ENCODE measurements around the gene PGLYRP3.

The PGLYRP3 gene, protein sequence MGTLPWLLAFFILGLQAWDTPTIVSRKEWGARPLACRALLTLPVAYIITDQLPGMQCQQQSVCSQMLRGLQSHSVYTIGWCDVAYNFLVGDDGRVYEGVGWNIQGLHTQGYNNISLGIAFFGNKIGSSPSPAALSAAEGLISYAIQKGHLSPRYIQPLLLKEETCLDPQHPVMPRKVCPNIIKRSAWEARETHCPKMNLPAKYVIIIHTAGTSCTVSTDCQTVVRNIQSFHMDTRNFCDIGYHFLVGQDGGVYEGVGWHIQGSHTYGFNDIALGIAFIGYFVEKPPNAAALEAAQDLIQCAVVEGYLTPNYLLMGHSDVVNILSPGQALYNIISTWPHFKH

DNA sequence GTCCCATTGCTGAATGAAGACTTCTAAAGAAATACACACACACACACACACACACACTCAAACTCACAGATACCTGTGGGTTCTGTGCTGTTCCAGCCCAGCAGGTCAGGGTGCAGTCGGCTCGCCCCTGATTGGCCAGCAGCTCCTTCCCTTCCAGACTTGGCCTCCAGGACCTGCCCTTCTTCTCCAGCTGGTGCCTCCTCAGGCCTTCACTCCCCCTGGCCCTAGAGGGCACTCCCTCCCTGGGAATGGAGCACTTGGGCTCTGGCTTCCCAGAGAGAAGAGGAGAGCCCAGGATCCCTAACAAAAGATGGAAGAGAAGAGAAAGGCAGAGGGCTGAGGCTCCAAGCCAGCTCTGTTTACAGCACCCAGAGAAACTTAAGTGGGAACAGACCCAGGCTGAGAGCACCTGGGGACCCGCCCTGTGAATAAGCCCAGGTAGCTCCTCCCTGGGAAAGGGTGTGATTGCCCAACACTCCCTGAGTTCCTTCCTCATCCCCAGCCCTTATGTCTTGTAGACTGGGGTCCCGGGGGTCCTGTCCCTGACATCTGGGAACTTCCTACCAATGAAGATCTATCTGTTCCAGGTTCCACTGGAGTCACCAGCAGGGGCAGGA lies at the start of gene PGLYRP3:
PGLYRP3 (minus strand) TSS at position 383 of the 617 bp plus-strand sequence. CDS start 2,287 bp downstream, outside the sequence.
- TF ChIP-seq, protein P1, sequence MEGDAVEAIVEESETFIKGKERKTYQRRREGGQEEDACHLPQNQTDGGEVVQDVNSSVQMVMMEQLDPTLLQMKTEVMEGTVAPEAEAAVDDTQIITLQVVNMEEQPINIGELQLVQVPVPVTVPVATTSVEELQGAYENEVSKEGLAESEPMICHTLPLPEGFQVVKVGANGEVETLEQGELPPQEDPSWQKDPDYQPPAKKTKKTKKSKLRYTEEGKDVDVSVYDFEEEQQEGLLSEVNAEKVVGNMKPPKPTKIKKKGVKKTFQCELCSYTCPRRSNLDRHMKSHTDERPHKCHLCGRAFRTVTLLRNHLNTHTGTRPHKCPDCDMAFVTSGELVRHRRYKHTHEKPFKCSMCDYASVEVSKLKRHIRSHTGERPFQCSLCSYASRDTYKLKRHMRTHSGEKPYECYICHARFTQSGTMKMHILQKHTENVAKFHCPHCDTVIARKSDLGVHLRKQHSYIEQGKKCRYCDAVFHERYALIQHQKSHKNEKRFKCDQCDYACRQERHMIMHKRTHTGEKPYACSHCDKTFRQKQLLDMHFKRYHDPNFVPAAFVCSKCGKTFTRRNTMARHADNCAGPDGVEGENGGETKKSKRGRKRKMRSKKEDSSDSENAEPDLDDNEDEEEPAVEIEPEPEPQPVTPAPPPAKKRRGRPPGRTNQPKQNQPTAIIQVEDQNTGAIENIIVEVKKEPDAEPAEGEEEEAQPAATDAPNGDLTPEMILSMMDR (IDR thresholded peaks at IDR 0.05), result no peak

DNA sequence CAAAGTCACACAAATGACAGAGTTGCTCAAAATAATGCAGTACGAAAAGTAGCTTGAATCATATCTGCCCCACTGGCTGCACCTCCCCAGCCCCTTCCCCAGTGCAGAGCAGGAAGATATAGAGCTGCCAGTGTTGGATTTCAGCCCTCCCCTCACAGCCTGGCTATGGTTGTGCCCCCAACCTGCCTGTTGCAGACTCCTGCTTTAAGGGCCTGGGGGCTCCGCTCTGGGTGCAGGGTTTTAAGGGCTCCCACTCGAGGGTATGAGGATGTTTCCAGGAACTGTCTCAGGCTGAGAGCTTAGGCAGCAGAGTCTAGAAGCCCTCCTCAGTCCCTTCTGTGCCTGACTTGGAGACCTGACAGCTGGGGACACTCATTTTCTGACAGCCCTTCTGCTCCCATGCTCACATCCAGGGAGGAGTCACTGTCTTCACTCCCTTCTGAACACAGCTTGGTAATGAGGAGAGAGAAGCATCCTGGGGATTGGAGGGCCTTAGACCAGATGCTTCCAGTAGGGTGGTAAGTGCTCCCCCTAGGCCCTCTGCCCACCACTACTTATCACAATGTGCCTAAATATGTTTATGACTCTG lies 49.5 kb upstream of the PGLYRP3 start:
- TF ChIP-seq, protein P1 (IDR thresholded peaks at IDR 0.05), result no peak

DNA sequence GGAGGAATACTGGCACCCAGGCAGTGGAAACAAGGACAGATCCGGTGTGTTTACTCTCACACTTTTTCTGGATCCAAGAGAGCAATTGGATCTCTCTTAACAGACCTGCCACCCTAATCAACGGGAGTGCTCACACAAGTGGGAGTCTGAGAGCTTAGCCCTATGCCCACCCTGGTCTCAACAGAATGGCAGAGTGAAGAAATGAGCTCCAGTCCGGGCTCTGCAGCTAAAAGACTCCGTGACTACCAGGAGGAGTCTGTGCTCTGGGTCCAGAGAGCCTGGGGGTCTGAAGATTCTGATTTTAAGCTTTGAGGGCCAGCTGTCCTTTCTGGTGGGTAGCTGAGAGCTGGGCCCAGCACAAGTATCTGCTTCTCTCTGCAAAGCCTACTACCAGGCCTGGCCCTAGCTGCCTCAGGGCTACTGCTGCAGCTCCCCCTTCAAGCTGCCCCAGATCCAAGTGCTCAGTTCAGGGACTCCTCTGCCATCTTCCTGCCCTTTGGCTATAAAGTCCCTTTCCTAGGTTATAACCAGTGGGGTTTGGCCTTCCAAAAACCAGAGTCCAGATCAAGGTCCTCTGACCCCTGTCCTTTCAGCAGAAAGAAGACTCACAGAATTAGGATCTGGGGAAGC lies 48.8 kb upstream of the PGLYRP3 start:
- TF ChIP-seq, protein P1 (IDR thresholded peaks at IDR 0.05), result no peak

DNA sequence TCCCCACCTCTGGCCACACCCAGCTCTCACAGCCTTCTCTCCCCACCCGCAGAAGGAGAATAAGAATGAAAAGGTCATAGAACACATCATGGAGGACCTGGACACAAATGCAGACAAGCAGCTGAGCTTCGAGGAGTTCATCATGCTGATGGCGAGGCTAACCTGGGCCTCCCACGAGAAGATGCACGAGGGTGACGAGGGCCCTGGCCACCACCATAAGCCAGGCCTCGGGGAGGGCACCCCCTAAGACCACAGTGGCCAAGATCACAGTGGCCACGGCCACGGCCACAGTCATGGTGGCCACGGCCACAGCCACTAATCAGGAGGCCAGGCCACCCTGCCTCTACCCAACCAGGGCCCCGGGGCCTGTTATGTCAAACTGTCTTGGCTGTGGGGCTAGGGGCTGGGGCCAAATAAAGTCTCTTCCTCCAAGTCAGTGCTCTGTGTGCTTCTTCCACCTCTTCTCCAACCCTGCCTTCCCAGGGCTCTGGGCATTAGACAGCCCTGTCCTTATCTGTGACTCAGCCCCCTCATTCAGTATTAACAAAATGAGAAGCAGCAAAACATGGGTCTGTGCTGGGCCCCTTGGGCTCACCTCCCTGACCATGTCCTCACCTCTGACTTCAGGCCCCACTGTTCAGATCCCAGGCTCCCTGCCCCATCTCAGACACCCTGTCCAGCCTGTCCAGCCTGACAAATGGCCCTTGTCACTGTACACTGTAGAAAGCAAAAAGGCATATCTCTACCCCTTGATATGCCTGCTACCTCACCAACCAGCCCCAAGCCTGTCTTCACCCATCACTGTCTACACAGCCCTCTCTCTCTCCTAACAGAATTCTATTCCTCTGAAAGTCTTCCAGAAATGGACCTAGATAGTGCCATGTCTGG lies 48.1 kb upstream of the PGLYRP3 start:
- TF ChIP-seq, protein P1 (IDR thresholded peaks at IDR 0.05), result no peak

DNA sequence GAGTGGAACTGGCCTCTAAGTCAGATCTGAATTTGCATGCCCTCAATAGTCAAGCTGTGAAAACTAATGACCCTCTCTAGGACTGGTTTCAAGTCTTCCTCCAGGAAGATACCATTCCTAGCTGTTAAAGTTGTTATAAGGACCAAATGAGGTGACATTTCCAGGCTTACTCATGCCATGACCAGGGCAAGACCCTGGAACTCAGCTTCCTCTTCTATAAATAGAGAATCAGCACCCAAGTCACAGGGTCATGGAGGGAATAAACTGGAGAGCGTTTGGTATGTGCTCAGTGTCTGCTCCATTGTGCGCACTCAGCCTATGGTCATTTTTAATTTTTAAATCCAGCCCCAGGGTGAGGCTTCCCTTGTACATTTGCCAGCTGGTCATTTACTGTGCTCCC lies 47.4 kb upstream of the PGLYRP3 start:
- TF ChIP-seq, protein P1 (IDR thresholded peaks at IDR 0.05), result no peak

DNA sequence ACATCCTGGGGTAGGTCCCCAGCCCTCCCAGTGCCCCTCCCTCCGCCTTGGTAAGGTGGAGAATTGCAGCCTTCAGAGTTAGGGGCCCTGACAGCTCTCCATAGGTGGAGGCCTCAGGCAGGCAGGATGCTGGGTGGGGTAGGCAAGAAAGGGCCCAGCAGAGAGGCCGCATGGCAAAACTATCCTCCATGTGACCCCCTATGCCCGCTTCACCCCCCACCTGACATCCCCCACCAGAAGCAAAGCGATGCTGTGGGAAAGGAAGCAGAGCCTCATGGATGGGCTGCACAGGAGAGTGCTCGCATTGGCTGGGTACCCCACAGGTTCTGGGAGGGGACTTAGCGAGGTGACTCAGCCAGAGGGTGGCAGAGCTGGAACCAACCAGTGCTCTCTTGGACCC lies 46.5 kb upstream of the PGLYRP3 start:
- TF ChIP-seq, protein P1 (IDR thresholded peaks at IDR 0.05), result no peak

DNA sequence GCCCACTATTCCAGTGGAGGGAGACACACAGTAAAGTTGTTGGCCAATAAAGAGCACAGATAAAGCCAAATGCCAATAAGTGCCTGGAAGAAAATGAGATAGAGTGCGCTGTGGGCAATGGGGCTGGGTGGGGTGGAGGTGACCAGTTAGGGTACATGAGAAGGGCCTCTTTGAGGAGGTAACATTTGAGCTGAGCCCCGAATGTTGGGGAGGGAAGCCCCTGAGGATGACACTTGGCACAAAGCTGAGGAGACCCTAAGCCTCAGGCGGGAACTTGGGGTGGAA lies 45.9 kb upstream of the PGLYRP3 start:
- TF ChIP-seq, protein P1 (IDR thresholded peaks at IDR 0.05), result no peak
